Mucosa of rectum (tissue), 2 donors: ENCODE measurements around the gene SPATA13.

Experiments used
- H3K27ac ChIP-seq, 2 donors: one replicate each; pipeline ENCODE4 v1.7.0; 2013; ENCODE audit warnings: inconsistent platforms in 2 of 2, low read depth in 2 of 2, low read length in 2 of 2
- H3K27me3 ChIP-seq, 2 donors: one replicate each; pipeline ENCODE4 v1.7.0; 2013; ENCODE audit warnings: low read length in 2 of 2; ENCODE audit not compliant: control insufficient read depth in 2 of 2, insufficient read depth in 2 of 2
- H3K36me3 ChIP-seq, 2 donors: one replicate each; pipeline ENCODE4 v1.7.0; 2013; ENCODE audit warnings: low read length in 2 of 2; ENCODE audit not compliant: control insufficient read depth in 2 of 2, insufficient read depth in 2 of 2
- H3K4me1 ChIP-seq, 2 donors: one replicate each; pipeline ENCODE4 v1.7.0; 2013; ENCODE audit warnings: low read length in 2 of 2, mild to moderate bottlenecking in 1 of 2; ENCODE audit not compliant: control insufficient read depth in 2 of 2, insufficient read depth in 2 of 2
- H3K4me3 ChIP-seq, 2 donors: one replicate each; pipeline ENCODE4 v1.7.0; 2013; ENCODE audit warnings: low read length in 2 of 2
- H3K9ac ChIP-seq, 2 donors: one replicate each; pipeline ENCODE4 v1.7.0; 2013; ENCODE audit warnings: low read length in 2 of 2, low read depth in 1 of 2, mild to moderate bottlenecking in 1 of 2
- H3K9me3 ChIP-seq, 2 donors: one replicate each; pipeline ENCODE4 v1.7.0; 2013; ENCODE audit warnings: low read length in 2 of 2; ENCODE audit not compliant: control insufficient read depth in 2 of 2
- donor health status: healthy.
- donor health status: Normal muscosa, but diverticular disease.

The SPATA13 gene

DNA sequence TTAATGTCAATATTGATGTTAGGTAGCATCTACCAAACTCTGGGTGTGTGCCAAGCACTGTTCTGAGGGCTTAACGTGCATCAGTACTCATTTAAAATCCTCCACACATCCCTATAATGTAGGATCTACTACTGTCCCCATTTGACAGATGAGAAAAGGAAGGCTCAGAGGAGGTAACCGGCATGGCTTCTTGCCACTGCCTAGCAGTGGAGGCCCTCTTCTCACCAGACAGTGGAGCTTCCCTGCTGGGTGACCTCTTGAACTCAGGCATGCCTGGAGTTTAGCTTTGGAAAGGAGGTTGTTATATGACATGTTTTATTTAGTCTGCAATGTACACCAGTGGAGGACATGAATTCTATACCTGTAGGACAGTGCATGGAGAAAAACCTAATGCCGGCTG lies 2.1 kb downstream of the SPATA13 start:
- Histone ChIP-seq H3K9me3 (no peaks in the 10 kb centered on the region), H3K4me3 (peak overlapping the region in 1 of 2 donors; percentile 88), H3K9ac (peak overlapping the region in 1 of 2 donors; percentile 93), H3K27me3 (peaks cover 0 to 8% of the 10 kb centered on the region in 2 donors), H3K36me3 (peaks cover 14 to 18% of the 10 kb centered on the region in 2 donors), H3K4me1 (peaks cover 13 to 17% of the 10 kb centered on the region in 2 donors), H3K27ac (peak overlapping the region; percentile 87 to 88)

DNA sequence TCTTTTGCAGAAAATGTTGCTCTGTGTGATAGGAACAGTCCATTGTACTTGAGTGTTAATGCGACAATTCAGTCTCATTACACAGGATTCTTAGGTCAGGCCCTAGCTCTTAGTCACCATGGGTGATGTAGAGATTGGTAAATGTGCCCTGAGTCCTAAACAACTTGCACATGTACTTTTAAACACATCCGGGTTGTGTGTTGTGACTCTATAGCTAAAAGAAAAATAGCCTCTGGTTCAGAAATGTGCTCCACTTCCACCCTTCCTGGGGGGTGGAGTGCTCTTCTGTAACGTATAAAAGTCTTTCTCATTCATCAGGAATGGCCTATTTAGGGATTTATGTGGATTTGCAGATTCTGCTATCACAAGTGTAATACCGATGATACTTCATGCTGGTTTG lies 5.2 kb downstream of the SPATA13 start:
- Histone ChIP-seq H3K4me1 (peaks cover 9 to 17% of the 10 kb centered on the region in 2 donors), H3K27me3 (peaks cover 0 to 8% of the 10 kb centered on the region in 2 donors), H3K4me3 (no peak overlapping the region), H3K9me3 (no peaks in the 10 kb centered on the region), H3K9ac (no peak overlapping the region), H3K27ac (no peak overlapping the region), H3K36me3 (peaks cover 14 to 18% of the 10 kb centered on the region in 2 donors)

DNA sequence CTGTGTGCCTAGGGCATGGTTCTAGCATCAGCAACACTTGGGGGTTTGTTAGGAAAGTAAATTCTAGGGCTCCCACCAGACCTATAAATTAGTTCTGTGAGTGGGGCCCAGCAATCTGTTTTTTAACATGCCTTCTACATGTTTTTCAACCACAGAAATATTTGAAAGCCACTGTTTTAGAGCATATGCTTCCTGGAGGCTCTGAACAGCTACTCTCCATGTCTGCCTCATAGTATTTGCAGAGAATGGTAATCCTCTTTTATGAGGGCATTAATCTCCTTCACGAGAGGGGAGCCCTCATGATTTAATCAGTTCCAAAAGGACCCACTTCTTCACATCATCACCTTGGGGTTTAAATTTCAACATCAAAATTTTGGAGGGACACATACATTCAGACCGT lies 6.0 kb downstream of the SPATA13 start:
- Histone ChIP-seq H3K9ac (no peak overlapping the region), H3K9me3 (no peaks in the 10 kb centered on the region), H3K4me3 (no peak overlapping the region), H3K36me3 (peaks cover 14 to 23% of the 10 kb centered on the region in 2 donors), H3K4me1 (peaks cover 7 to 14% of the 10 kb centered on the region in 2 donors), H3K27ac (no peak overlapping the region), H3K27me3 (peaks cover 0 to 3% of the 10 kb centered on the region in 2 donors)

DNA sequence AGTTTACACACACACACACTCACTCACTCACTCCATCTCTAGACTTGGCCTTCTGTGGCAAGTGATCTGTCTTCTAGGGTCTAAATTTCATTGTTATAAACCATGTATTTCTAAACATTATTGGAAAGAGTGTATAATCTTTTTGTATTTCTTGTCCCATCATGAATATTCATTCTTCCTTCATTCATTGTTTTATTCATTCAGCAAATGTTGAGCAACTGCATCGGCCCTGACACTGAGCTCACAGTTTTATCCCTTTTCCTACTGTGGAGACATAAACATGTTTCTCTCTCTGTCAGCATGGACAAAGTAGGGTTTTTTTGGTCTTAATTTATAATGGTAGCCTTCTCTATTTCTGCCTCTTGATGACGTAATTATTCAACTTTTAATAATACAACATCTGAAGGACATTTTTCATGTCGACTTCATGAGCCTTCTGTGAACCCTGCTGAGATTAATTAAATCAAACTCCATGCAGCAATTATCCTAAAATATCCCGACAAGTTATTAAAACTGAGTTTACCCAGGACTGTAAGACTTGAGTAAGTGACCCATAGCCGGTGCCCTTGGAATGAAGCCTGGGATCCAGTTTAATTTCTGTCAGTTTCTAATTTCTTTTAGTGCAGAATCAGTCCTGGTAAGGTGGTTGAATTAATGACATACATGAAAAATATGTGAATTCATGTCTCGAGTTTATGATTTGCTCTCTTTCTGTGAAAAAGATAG lies 7.3 kb downstream of the SPATA13 start:
- Histone ChIP-seq H3K4me1 (peaks cover 1 to 2% of the 10 kb centered on the region in 2 donors), H3K9me3 (no peaks in the 10 kb centered on the region), H3K27me3 (no peaks in the 10 kb centered on the region), H3K4me3 (no peak overlapping the region), H3K36me3 (peaks cover 14 to 26% of the 10 kb centered on the region in 2 donors), H3K9ac (no peak overlapping the region), H3K27ac (peak overlapping the region in 1 of 2 donors; percentile 8)

DNA sequence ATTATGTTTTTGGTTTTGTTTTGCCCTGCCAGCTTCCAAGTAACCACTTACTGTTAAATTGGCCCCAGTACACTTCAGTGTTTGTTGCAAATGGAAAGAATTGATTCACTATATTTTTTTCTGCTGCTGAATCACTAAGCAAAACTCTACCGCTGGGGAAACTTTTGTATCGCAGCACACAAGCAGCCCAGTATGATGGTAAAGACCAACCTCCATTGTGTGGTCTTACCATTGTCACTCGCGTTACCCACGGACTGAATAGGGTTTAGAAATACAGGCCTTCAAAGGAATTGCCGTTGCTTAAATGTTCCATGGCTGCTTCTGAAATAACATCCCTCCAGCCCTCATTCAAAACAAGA lies 7.9 kb downstream of the SPATA13 start:
- Histone ChIP-seq H3K27me3 (no peaks in the 10 kb centered on the region), H3K4me3 (no peak overlapping the region), H3K9me3 (no peaks in the 10 kb centered on the region), H3K9ac (no peak overlapping the region), H3K4me1 (no peaks in the 10 kb centered on the region), H3K36me3 (peaks cover 14 to 26% of the 10 kb centered on the region in 2 donors), H3K27ac (peak overlapping the region in 1 of 2 donors; percentile 8)

DNA sequence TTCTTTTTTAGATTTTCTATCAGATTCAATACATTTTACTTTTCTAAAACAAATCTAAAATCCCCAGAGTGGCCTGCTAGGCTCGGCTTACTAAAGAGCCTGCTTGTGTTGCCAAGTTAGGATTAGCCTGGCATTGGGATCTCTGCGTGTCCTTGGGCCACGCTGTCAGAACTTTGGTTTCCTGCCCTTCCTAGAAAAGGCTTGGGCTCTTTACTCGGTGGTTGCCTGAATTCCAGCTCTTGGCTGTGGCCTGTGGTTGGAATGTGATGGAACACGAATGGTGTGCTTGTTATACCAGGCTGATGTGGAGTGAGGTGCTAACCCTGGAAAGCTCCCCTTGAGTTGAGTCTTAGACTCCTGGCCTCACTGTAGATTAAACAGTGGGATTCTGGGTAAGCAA lies 8.5 kb downstream of the SPATA13 start:
- Histone ChIP-seq H3K4me1 (no peaks in the 10 kb centered on the region), H3K27me3 (no peaks in the 10 kb centered on the region), H3K36me3 (peaks cover 14 to 26% of the 10 kb centered on the region in 2 donors), H3K27ac (no peak overlapping the region), H3K4me3 (no peak overlapping the region), H3K9me3 (no peaks in the 10 kb centered on the region), H3K9ac (no peak overlapping the region)

DNA sequence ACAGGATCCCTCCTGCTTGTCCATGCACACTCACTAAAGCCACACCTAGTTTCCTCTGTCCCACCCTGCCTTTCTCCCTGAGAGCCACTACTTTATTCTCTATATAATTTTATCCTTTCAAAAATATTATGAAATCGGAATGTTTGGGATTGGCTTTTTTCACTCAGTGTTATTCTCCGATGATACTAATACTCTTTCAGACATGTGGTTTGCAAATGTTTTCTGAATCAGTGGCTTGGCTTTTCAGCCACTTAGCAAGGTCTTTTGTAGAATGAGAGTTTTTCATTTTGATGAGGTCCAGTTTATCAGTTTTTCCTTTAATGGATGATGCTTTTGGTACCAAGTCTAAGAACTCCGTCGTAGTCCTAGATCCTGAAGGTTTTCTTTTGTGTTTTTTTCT lies 11.6 kb downstream of the SPATA13 start:
- H3K27me3 ChIP-seq = no peaks in the 10 kb centered on the region
- H3K27ac ChIP-seq = no peak overlapping the region
- H3K4me1 ChIP-seq = no peaks in the 10 kb centered on the region
- H3K9me3 ChIP-seq = no peaks in the 10 kb centered on the region
- H3K36me3 ChIP-seq = peaks cover 2 to 14% of the 10 kb centered on the region in 2 donors
- H3K9ac ChIP-seq = no peak overlapping the region
- no peak overlapping the region for H3K4me3 ChIP-seq

DNA sequence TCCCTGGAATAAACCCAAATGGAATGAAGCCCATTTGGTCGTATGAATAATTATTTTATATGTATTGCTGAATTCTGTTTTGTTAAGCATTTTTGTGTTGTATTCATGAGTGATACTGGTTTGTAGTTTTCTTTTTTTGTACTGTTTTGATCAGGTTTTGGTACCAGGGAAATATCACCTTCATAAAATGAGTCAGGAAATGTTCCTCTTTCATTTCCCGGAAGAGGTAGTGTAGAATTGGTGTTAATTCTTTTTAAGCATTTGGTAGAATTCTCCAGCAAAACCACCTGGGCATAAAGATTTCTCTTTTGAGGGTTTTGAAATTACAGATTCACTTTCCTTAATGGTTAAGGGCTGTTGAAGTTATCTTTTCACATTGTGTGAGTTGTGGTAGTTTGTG lies 13.3 kb downstream of the SPATA13 start:
- Histone ChIP-seq H3K9ac (no peak overlapping the region), H3K27me3 (no peaks in the 10 kb centered on the region), H3K27ac (no peak overlapping the region), H3K9me3 (no peaks in the 10 kb centered on the region), H3K4me1 (no peaks in the 10 kb centered on the region), H3K4me3 (no peak overlapping the region), H3K36me3 (peaks cover 0 to 8% of the 10 kb centered on the region in 2 donors)

DNA sequence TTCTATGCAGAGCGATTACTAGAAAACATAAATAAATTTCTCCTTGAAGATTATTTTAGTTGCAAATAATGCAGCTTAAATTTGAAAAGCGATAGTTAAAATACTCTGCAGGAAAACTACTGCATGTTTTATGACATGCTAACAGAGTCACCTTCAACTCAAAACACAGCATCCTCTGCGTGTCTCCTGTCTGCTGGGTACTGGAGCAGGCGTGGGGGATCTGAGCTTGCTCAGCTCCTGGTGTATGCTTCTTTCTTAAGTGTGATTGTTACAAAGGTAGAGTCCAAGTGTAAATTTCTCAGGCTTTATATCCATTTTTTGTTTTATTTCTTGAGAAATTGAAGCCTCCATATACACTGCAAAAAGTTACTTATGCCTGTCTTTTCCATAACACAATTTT lies 15.3 kb downstream of the SPATA13 start:
- H3K27me3 ChIP-seq = no peaks in the 10 kb centered on the region
- no peak overlapping the region for H3K4me3 ChIP-seq
- H3K27ac ChIP-seq = no peak overlapping the region
- no peaks in the 10 kb centered on the region for H3K9me3 ChIP-seq
- peaks cover 0 to 8% of the 10 kb centered on the region in 2 donors for H3K36me3 ChIP-seq
- no peaks in the 10 kb centered on the region for H3K4me1 ChIP-seq
- H3K9ac ChIP-seq = no peak overlapping the region

DNA sequence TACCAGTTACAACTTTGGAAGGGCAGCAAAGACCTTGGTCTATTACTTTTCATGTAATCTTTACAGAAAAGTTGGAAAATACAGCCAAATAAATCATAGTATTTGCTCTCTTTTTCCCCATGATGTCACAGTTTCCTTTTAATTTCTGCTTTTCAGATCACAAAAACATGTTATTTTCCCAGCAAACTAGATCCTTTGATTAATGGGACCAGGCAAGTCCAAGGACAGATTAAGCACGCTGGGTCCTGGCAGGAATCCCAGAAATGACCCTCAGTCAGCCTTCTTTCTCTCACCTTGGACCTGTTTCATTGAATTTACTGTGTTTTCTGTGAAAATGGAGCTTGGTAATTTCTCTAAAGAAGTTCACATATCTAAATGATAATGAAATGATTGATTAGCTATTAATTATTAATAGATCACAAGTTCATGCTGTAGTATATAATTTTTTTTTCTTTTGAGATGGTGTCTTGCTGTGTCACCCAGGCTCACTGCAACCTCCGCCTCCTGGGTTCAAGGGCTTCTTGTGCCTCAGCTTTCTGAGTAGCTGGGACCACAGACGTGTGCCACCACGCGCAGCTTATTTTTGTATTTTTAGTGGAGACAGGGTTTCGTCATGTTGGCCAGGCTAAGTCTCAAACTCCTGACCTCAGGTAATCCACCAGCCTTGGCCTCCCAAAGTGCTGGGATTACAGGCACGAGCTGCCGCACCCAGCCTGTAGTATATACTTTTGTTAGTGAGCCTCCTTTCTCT lies 16.0 kb downstream of the SPATA13 start:
- H3K9ac ChIP-seq = no peak overlapping the region
- H3K36me3 ChIP-seq = peaks cover 0 to 3% of the 10 kb centered on the region in 2 donors
- no peak overlapping the region for H3K4me3 ChIP-seq
- H3K9me3 ChIP-seq = no peaks in the 10 kb centered on the region
- no peaks in the 10 kb centered on the region for H3K27me3 ChIP-seq
- no peak overlapping the region for H3K27ac ChIP-seq
- peaks cover 0 to 2% of the 10 kb centered on the region in 2 donors for H3K4me1 ChIP-seq
